ENCODE measurements around the gene OXTR.

Gene OXTR

GRCh38 chr3:8767667-8768363 is 1.6 kb downstream of the OXTR start:
- no peak for DNase-seq (ENCODE audit: low read depth, low spot score)

GRCh38 chr3:8767256-8767666 is 2.2 kb downstream of the OXTR start:
- no peak for DNase-seq (ENCODE audit: low read depth, low spot score)

GRCh38 chr3:8766148-8766547 is 3.3 kb downstream of the OXTR start:
- no peak for DNase-seq (ENCODE audit: low read depth, low spot score)

DNA sequence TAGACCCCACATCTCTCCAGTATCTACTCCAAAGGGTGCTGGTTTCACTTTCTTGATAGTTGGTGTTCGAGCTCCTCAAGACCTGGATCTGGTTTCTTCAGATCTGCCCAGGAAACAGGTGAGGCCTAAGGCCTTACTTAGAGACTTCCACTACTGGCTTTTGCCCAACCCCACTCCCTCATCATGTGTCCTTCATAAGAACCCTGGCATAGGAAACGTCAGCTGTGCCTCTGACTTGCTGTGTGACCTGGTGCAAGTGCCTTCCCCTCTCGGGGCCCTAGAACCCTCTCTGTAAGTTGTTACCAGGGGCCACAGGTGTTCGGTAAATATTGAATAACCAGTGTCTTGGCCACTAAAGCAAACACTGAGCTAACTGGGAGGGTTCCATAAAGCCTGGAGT is 3.9 kb downstream of the OXTR start:
- no peak for DNase-seq (ENCODE audit: low read depth, low spot score)

DNA sequence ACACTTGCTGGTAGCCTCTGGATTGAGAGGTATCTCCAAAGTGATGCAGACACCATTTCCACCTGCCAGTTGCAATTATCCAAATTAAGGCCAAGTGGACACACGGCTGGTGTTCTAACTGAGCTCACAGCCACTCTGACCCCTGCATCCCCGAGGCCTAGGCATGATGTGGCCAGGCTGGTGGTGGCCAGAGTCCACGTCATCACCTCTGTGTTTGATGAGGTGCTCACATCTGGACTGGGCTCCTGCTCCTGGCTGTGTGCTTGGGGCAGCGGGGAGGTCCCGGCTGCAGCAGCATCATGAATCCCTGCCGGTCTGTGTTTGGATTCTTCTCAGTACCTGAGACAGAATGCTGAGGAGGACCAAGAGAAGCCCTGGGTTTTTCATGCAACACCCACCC is 4.9 kb downstream of the OXTR start:
- no peak for DNase-seq (ENCODE audit: low read depth, low spot score)

- no peak for DNase-seq (ENCODE audit: low read depth, low spot score)
Measured at GRCh38 chr3:8762607-8763377, 6.6 kb downstream of the OXTR start.

DNA sequence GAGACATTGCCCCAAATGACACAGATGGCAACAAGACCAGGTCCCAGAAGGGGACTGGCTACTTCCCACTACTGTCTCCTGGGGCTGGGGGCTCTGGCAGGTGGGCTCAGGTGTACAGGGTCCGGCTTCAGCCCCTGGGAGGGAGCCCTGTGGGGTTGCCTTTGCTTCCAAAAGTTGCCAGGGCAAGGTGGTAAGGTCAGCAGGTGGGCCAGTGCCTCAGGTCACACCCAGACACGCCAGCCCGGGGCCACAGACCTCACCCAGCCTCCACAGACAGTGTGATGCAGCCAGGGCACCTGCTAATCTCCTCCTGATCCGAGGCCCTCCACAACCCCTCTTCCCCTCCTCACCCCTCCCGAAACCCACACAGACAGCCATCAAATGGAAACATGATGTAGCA is 7.5 kb downstream of the OXTR start:
- no peak for DNase-seq (ENCODE audit: low read depth, low spot score)

DNA sequence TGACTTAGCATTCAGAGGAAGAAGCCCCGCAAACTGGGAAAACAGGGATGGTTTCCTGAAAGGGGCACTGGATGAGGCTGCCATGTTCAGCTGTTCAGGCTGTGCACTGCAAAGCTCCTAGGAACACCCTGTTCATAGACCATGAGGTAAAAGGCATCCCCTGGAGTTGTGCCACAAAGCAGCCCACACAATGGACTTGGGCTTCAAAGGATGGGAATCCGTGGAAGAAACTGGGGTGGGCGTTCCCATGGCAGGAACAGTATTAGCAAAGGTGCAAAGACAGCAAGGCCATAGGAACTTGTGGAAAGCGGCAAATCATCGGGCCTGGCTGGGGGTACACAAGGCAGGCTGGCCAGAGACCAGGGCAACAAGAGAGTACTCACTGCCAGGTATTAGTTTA is 8.9 kb downstream of the OXTR start:
- DNase-seq (ENCODE audit: low read depth, low spot score) = no peak

DNA sequence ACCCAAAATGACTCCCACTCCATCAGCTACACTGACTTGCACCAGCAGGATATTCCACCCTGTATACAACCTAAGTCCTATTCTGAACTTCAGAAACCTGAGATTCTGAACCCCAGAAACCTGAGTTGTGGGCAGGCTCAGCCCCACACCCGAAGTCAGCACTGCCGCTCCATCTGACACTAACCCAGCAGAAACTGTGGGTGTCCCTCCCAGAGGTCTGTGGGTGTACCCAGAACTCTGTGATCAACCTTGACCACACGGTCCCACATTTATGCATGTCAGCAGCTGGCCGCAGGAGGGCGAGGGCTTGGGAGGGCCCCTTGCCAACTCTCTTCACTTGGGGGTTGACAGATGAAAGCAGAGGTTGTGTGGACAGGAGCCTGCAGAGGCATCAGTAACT is 9.3 kb downstream of the OXTR start:
- DNase-seq (ENCODE audit: low read depth, low spot score) = no peak

- DNase-seq (ENCODE audit: low read depth, low spot score) = no peak
Measured at GRCh38 chr3:8759038-8759707, 10.2 kb downstream of the OXTR start.

DNA sequence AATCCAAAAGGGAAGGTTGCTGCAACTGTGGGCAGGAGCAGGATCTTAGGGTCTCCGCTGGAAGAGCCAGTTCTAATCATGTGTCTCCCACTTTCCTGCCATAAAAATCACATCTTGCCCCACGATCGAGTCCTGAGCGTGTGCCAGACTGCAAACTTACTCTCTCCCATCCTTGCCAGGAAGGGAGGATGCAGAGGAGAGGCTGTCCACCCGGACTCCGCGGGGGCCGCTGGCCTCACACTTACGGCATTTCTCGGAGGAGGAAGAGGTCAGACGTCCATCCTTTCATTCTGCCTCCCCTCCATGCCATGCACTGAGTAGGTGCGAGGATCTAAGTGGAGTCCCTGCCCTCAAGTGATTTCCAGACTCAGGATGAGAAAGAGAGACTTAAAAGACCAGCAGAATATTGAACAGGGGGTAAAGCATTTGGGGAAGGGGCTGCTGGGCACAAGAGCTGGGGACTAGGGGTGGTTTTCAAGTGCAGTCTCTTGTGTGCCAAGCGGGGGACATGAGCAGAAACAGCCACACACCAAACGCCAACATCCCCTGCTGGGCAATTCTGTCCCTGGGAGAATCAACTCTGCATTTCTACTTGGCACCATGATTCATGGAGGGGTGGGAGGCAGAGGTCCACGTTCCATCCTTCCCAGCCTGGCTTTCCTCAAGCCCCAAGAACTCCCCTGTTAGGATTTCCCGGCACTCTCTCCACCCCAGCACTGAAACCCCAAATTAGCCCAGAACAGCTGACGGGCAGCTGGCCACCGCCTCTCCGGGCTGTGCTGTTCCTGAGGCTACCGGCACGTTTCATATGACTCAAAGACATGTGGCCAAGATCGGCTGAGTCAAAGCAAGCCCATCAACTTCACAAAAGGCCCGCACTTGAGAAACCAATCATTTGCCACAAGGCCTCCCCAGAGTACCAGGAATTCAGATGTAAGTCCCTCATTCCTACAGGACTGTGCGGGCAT is 11.6 kb downstream of the OXTR start:
- no peak for DNase-seq (ENCODE audit: low read depth, low spot score)

GRCh38 chr3:8756671-8757070 is 12.7 kb downstream of the OXTR start:
- DNase-seq (ENCODE audit: low read depth, low spot score) = no peak

- DNase-seq (ENCODE audit: low read depth, low spot score) = no peak
Measured at GRCh38 chr3:8755564-8756237, 13.7 kb downstream of the OXTR start.

- DNase-seq (ENCODE audit: low read depth, low spot score) = no peak
Measured at GRCh38 chr3:8755097-8755496, 14.3 kb downstream of the OXTR start.

- DNase-seq (ENCODE audit: low read depth, low spot score) = no peak
Measured at GRCh38 chr3:8752832-8753231, 16.6 kb downstream of the OXTR start.

- no peak for DNase-seq (ENCODE audit: low read depth, low spot score)
Measured at GRCh38 chr3:8749316-8749715, 20.1 kb downstream of the OXTR start.

- no peak for DNase-seq (ENCODE audit: low read depth, low spot score)
Measured at GRCh38 chr3:8746780-8747345, 22.6 kb downstream of the OXTR start.

DNA sequence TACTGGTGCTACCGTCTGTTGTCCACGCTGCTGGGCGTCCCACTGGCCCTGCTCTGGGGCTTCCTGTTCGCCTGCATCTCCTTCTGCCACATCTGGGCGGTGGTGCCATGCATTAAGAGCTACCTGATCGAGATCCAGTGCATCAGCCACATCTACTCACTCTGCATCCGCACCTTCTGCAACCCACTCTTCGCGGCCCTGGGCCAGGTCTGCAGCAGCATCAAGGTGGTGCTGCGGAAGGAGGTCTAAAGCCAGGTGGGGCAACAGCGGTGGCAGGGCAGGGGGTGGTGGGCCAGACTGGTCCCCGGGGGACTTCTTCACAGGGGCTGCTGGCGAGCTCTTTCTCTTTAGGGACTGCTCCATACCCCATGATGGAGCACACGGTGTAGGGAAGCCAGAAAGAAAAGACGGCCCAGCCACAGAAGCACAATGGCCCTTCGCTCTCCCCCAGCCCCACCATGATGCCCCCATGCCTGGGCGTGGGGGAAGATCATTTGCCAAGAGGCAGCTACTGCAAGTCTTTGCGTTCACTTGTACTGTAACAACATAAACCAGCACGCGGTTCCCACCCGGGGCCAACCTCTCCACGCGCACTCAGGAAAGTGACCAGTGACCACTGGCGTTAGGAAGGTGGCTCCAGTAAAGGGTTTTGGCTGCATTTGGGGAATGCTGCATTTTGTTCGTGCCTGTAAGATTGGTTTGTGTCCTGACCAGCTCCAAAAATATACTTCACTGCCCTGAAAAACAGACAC is 23.6 kb downstream of the OXTR start:
- no peak for DNase-seq (ENCODE audit: low read depth, low spot score)

DNA sequence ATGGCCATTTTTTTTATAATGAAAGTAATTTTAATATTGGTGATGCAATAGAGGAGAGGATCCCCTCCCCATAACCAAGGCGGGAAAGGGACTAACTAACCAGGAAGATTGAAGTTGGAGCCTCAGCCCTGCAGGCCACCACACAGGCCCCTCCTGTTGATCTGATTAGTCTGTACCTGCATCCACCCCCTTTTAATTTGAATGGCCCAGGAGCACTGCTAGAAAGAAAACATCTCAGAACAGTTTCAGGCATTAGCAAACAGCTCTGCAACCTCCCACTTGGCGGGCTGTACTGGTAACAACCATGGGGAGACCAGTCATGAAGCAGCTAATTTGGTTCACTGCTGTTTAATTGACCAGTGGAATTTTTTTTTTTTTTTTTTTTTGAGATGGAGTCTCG is 25.5 kb downstream of the OXTR start:
- DNase-seq (ENCODE audit: low read depth, low spot score) = no peak

DNA sequence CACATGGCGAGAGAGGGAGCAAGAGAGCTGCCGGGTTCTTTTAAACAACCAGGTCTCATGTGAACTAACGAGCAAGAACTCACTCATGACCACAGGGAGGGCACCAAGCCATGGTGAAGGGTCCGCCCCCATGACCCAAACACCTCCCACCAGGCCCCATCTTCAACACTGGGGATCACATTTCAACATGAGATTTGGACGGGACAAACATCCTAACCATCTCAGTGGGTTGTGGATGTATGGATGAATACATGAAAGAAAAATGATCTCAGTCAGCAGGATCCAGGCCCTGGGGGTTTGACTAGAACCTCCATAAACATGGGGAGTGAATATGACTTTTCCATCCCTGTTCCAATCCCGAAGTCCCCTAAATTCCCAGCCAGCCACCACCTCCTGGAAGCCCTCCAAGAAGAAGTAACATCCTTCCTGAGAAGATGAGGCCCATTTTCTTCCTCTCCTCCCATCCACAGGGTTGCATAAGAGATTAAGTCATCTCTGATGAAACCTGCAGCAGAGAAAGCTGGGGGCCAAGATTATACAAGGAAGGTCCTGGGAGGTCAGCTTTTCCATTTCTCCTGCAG is 26.3 kb downstream of the OXTR start:
- no peak for DNase-seq (ENCODE audit: low read depth, low spot score)
